Suppressor macrophage (primary cell): ENCODE results near the gene THSD8.
"Not testable (repeated sequence)": the region's sequence is repeated elsewhere in the genome, so short reads cannot be mapped to it uniquely, and the experiment has no call there.

Source experiments
- DNase-seq, 4 experiments: peaks; one replicate each; pipeline ENCODE4 v3.0.0-alpha.2; 2020 to 2022

Gene THSD8

GRCh38 chr19:12825254-12826131, 23.6 kb downstream of the THSD8 start:
- peak in 1 of 4 experiments; percentile 56 for DNase-seq

DNA sequence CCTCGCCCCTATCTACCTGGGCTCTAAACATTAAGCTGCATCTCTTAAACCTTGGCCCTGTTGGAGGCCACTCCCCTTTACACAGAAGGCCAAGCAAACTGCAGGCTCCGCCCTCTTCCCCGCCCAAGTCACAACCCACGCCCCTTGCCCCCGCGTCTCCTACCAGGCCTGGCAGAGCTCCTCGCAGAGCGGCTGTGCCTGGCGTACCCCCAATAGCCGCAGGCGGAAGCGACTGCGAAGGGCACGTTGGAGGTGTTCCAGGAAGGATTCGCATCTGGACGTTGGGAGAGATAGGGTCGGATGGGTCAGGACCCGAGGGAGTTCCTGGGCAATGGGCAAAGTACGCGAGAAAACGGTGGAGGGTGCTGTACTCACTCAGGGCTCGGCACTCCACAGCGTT, 26.6 kb downstream of the THSD8 start:
- DNase-seq = peak in 1 of 4 experiments; percentile 32

DNA sequence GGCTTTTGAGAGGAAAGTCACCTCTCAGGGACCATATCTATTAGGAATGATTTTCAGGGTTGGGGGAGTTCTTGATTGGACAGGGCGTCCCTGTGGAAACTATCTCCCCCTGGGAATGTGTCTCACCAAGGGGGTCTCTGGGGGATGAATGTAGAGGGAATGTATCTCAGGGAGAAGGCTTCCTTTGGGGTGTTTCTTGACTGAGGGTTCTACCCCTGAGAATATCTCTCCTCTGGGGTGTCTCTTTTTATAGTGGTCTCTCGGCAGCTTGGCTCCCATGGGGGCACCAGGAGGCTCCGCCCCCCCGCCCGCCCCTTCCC, 31.5 kb downstream of the THSD8 start:
- DNase-seq = no peak

GRCh38 chr19:12833738-12834565, 32.1 kb downstream of the THSD8 start:
- DNase-seq = peak in 2 of 4 experiments; percentile 41 to 45

GRCh38 chr19:12834566-12834943, 32.7 kb downstream of the THSD8 start, which contains the start of gene RTBDN:
TSS of gene RTBDN (minus strand) at chr19:12834579. CDS start at chr19:12829979, 4,600 bp downstream.
- DNase-seq = peak in 1 of 4 experiments; percentile 8

- peak in 1 of 4 experiments; percentile 37 for DNase-seq
These were observed 33.3 kb downstream of the THSD8 start for GRCh38 chr19:12834976-12835757.

DNA sequence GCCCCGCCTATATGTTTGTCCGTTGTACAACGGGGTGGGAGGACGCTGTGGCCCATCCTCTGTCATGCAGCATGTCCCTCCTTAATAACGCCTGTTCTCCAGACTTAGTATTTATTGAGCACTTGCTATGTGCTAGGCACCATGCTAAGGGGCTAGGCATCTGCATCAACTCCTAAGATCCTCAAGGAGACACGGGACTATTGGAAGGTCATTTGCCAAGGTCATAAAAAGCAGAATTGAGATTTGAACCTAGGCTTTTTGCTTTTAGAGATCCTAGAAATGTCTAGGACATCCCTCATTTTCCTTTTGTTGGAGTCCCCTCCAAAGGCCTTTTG, 34.6 kb downstream of the THSD8 start:
- DNase-seq = no peak

DNA sequence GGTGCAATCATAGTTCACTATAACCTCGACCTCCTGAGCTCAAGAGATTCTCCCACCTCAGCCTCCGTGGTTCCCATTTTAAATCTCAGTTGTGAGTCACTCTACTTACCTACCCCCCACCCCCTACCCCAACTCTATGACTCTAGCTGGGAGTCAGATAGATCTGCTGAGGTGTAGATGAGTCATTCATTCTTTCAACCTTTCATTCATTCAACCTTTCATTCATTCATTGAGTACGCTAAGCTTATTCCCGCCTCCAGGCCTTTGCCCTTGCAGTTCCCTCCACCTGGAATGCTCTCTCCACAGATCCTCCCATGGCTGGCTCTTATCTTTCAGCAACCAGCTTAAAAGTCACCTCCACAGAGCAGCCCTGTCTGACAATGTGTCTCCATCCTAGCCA, 35.4 kb downstream of the THSD8 start:
- DNase-seq = no peak

GRCh38 chr19:12838182-12838885, 36.5 kb downstream of the THSD8 start, which contains the start of gene MAST1:
TSS of gene MAST1 (plus strand) at chr19:12838515. CDS start at chr19:12838573, 58 bp downstream.
- peak; percentile 58 to 87 (median 67) for DNase-seq

DNA sequence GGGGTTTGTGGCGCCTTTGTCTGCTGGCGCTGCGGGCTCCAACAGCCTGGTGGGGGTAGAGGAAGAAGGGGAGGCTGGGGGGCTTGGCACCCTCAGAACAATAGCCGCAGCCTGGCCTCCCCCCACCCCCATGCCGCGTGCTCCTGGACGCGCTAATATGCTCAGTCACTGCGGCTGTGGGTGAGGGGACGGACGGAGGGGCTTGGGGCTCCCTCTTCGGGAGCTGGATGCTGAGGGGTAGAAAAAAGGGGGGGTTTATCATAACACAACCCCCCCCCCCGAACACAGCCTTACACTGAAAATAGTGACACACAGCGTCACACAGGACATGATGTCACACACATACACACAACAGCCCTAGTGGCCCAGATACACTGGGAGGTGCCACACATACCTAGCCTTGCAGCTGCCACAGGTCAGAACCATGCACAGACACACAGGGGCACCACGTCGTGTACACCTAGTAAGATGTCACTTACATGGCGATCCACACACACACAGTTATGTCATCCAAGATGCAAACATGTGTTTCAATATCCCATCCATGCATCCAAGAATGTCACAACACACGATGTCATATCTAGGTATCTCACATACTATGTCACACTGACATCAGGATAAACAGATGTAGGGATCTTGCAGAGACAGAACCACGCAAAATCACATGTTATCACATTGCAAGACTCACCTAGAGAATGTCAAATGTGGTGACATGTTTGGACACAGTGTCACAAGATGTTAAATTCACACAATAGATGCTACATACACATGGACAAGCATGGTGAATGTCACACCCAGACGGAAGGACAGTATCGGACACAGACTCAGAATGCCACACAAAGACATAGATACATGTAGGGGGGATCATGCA, 37.3 kb downstream of the THSD8 start:
- DNase-seq = no peak

DNA sequence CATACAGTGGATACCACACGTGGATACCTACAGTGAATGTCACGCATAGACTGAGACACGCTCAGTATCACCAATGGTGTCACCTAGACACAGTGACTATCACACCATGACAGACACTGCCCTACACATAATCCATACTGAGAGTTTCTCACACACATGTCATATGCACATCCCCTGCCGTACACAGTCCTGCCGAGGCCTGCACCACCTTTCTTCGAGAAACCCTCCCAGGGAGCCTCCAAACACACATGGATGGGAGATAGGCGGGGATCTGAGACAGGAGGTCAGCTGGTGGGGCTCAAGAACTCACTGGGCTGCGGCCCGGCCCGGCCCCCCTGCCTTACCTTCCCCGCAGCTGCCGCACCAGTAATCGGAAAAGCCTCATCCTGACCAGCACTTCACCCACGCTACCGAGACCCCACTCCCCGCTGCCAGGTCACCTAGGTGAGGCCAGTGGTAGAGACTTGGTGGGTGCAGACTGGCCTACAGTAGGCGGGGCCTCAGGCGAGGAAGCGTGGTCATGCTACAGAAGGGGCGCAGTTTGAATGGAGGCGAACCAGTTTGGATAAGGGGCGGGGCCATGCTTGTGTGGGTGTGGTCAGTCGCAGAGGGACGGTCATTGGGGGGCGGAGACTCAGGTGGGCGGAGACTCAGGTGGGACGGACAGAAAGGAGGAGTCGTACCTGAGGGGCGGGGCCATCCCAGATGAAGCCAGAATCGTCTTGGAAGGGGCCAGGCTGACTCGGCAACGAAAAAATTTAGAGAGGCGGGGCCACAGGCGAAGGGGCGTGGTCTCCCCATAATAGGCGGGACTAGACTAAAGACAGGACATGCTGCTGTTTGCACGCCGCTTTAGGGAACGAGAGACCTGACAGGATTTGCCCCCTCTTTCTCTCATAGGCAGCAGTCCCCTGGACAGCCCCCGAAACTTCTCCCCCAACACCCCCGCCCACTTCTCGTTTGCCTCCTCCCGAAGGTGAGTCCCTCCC, 38.5 kb downstream of the THSD8 start:
- peak; percentile 34 to 71 (median 50) for DNase-seq

DNA sequence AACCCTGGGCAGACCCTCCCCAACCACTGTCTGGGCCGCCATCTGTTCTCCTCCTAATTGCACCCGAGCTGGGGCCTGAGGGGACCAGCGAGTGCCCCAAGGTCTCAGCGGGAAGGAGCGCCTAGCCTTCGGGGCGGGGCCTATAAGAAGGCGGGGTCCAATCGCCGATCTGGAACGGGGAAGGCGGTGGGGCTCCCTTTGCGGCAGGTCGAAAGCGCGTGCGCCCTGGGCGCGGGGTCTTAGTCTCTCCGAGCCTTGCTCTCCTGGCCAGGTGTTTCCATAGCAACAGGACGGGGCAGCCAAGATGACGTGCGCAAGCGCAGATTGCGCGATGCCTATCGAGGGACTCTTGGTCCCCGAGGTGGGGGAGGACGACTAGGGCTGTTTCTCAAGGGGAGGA, 39.2 kb downstream of the THSD8 start:
- DNase-seq = peak in 1 of 4 experiments; percentile 40

DNA sequence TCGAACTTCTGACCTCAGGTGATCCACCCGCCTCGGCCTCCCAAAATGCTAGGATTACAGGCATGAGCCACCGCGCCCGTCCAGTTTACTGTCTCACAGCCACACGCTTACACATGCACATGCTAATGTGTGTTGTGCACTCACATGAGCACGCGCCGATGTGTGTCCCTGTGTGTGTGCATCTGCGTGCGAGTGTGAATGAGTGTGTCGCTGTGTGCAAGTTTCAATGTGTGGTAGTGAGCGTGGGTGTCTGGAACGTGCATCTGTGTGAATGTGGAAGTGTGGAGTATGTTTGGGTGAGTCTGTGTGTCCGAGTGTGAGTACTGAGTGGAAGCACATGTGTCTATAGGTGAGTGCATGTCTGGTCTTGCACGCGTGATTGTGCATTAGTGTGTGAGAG, 40.6 kb downstream of the THSD8 start:
- DNase-seq = no peak

DNA sequence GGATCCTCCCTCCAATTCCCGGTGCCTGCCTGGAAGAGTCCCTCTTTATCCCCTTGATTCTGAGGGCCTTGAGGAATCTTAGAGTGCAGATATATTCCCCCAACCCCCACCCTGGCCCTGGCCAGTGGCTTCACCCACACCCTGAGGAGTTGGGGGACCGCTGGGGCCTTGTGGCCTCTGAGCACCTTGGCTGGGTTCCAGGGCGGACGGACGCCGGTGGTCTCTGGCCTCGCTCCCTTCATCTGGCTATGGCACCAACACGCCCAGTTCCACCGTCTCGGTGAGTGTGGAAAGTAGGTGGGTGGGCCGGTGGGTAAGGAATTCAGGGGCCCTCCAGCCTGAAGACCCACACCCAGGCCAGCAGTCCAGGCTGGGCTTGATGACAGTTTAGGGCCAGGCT, 41.5 kb downstream of the THSD8 start:
- no peak for DNase-seq

DNA sequence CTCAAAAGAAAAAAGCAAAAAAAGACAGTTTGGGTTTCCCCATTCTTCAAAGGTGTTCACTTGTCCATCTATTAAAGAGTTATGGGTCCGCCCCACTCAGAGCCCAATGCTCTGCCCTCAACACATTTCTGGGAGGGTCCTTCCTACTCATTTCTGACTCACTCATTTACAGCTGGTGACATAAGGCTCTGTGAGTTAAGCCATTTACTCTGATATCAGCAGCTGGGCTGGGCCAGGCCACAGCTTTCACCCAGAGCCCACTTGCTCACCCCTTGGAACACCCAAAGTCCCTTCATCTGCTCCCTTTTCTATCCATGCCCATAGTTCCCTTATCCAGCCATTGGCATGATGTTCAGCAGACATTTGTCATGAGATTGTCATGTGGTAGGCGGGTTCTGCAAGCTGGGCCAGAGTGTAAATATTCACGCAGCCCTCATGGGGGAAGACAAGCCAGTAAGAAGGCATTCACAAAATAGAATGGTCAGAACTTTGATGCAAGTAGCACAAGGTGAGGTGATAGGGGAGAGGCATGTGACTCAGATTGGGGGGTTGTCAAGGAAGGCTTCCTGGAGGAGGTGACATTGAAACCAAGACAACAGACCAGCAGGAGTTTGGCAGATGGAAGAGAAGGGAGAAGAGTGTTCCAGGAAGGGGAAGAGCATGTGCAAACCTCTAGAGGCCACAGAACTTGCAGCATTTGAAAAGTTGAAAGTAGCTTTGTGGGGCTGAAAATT, 42.3 kb downstream of the THSD8 start:
- peak; percentile 27 to 60 (median 37) for DNase-seq

- not testable (repeated sequence) for DNase-seq
These were observed 44.7 kb downstream of the THSD8 start for GRCh38 chr19:12846613-12847012.

DNA sequence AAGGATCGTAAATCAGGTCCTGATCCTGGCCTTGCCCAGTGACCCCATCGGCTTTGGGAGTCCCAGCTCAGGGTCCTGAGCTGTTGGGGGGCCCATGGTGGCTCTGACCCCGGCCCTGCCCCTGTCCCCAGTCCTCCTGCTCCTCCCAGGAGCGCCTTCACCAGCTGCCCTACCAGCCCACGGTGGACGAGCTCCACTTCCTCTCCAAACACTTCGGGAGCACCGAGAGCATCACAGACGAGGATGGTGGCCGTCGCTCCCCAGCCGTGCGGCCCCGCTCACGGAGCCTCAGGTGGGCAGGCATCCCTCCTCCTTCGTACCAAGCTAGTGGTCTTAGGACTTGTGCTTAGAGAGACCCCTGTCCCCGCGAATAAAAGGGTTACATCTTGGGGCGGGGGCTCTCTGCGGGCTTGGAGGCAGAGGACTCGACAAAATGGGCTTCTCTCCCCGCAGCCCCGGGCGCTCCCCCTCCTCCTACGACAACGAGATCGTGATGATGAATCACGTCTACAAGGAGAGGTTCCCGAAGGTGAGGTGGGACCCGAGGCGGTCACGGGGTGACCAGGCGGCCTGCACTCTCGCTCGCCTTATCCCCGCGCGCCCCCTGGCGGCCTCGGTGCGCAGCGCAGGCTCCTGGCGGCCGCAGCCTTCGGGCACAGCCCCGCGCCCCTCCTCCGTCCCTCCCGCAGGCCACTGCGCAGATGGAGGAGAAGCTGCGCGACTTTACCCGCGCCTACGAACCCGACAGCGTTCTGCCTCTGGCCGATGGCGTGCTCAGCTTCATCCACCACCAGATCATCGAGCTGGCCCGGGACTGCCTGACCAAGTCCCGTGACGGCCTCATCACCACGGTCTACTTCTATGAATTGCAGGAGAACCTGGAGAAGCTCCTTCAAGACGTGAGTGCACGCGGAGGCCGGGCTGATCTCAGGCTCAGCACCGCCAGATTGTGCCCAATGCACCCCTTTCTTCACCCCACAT, 45.6 kb downstream of the THSD8 start:
- peak; percentile 83 to 93 (median 90) for DNase-seq
